Kidney epithelial cell (primary cell): ENCODE measurements around the gene HS6ST3. TPM values are rescaled to one million over a fixed set of nuclear protein-coding genes. Genes with fewer than 3 reads are reported as not detected.

ENCODE experiments used
- DNase-seq: peaks from one replicate; pipeline ENCODE4 v3.0.0-alpha.2; 2010; ENCODE audit warnings: low read depth
- H3K27me3 ChIP-seq: 2 replicates; pipeline ENCODE4 v1.6.0; 2011; ENCODE audit warnings: low read length; ENCODE audit not compliant: control insufficient read depth, insufficient read depth
- H3K36me3 ChIP-seq: 2 replicates; pipeline ENCODE4 v1.5.1; 2011; ENCODE audit warnings: low read length; ENCODE audit not compliant: control insufficient read depth, insufficient read depth
- H3K4me3 ChIP-seq: 2 replicates; pipeline ENCODE4 v1.5.1; 2011; ENCODE audit warnings: low read depth, mild to moderate bottlenecking, control low read depth, low read length
- CTCF ChIP-seq: IDR thresholded peaks from 2 replicates; pipeline ENCODE4 v1.5.1; 2011; ENCODE audit warnings: mild to moderate bottlenecking, moderate library complexity, low read length, control low read depth, inconsistent platforms; ENCODE audit not compliant: insufficient read depth, poor library complexity, severe bottlenecking
- total RNA-seq: library from RNA; depleted of rRNA; stranded (reverse); fragments of >200 nt; gene quantifications from 2 replicates; pipeline ENCODE4 v1.2.3, GENCODE V29; 2015

HS6ST3 gene
- total RNA-seq, 1 donor from 2014 or later = 0.38 TPM

GRCh38 chr13:96779691-96780090 lies 689.8 kb downstream of the HS6ST3 start:
- Histone ChIP-seq H3K4me3 (no peak overlapping the region), H3K36me3 (no peaks in the 10 kb centered on the region), H3K27me3 (no peaks in the 10 kb centered on the region)
- TF ChIP-seq CTCF = no peak
- no peak for DNase-seq

GRCh38 chr13:96780105-96780504 lies 690.2 kb downstream of the HS6ST3 start:
- Histone ChIP-seq H3K27me3 (no peaks in the 10 kb centered on the region), H3K36me3 (no peaks in the 10 kb centered on the region), H3K4me3 (no peak overlapping the region)
- TF ChIP-seq CTCF = no peak
- DNase-seq = no peak

- no peak overlapping the region for H3K4me3 ChIP-seq
- TF ChIP-seq CTCF = no peak
- DNase-seq = no peak
- H3K27me3 ChIP-seq = no peaks in the 10 kb centered on the region
- no peaks in the 10 kb centered on the region for H3K36me3 ChIP-seq
Measured at GRCh38 chr13:96781141-96781540, 691.2 kb downstream of the HS6ST3 start.

GRCh38 chr13:96782186-96782585 lies 692.3 kb downstream of the HS6ST3 start:
- TF ChIP-seq CTCF = no peak
- DNase-seq = no peak
- no peak overlapping the region for H3K4me3 ChIP-seq
- H3K27me3 ChIP-seq = no peaks in the 10 kb centered on the region
- no peaks in the 10 kb centered on the region for H3K36me3 ChIP-seq

GRCh38 chr13:96783057-96783456 lies 693.1 kb downstream of the HS6ST3 start:
- Histone ChIP-seq H3K36me3 (no peaks in the 10 kb centered on the region), H3K27me3 (no peaks in the 10 kb centered on the region), H3K4me3 (no peak overlapping the region)
- no peak for TF ChIP-seq CTCF
- no peak for DNase-seq

- no peak for TF ChIP-seq CTCF
- no peak for DNase-seq
- H3K4me3 ChIP-seq = no peak overlapping the region
- no peaks in the 10 kb centered on the region for H3K27me3 ChIP-seq
- H3K36me3 ChIP-seq = no peaks in the 10 kb centered on the region
Measured at GRCh38 chr13:96783511-96783910, 693.6 kb downstream of the HS6ST3 start.
